ENCODE data around the gene GPX4.

GRCh38 chr19:1058112-1058511 lies 45.7 kb upstream of the GPX4 start:
- TF ChIP-seq POLR2A (IDR thresholded peaks at IDR 0.05) (no peak), CTCF (IDR thresholded peaks at IDR 0.05 in 8 of 11, conservative IDR thresholded peaks at IDR 0.05 in 3 of 11) (no peak), POLR2AphosphoS5 (IDR thresholded peaks at IDR 0.05) (no peak)

All from spleen (tissue), 7 donors.